ENCODE measurements around the gene IQSEC1.

Gene IQSEC1

DNA sequence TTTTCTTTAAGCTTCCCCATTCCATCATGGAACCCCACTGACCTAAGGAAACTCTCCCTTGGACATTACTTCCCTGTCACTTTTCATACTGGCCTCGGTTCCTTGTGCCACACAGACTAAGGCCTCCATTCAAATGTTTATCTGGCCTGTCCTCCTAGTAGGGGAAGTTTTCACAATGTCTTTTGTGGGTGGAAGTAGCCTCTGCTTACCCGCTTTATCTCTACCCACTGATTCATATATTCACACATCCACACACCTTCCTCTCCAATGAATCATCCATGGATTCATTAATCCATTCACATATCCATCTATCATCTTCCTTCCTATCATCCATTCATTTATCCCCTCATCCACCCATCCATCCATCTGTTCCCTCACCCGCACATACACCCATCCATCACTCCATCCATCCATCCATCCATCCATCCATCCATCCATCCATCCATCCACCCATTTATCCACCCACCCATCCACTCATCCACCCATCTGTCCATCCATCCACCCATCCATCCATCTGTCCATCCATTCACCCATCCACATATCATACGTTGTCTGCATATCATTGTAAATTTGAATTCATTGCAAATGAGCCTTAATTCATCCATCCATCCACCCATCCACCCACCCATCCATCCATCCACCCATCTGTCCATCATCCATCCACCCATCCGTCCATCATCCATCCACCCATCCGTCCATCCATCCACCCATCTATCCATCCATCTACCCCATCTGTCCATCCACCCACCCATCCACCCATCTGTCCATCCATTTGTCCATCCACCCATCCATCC is 49.1 kb downstream of the IQSEC1 start:
- DNase-seq, result no peak

DNA sequence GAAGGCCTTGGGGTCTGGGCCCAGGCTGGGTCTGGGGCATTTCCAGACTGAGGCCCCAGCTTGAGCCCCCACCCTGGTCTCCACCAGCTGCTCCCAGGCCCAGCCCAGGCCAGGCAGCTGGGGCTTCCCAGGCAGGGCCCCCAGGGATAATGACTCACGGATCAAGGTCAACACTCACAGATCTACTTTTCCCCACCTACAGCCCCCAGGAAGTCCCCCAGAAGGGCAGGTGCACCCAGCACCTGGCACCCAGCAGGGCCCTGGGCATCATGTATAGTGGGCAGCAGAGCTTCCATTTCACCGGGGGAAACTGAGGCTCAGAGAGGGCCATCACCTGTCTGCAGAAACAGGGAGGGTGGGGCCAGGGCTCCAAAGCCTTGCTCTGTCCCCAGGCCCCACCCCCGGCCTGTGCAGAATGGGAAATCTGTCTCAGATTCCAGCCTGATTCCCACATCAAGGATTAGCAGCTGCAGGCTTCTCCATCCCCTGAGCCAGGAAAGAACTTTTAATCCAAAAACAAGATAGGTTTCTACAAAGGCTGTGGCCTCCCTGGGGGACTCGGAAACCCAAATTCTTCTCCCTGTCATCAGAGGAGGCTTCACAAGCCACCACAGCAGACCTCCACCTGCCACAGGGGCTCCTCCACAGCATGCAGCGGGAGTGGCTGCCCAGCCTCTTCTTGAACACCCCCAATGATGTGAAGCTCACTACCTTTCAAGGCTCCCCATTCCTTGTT is 49.8 kb downstream of the IQSEC1 start:
- DNase-seq, result no peak

DNA sequence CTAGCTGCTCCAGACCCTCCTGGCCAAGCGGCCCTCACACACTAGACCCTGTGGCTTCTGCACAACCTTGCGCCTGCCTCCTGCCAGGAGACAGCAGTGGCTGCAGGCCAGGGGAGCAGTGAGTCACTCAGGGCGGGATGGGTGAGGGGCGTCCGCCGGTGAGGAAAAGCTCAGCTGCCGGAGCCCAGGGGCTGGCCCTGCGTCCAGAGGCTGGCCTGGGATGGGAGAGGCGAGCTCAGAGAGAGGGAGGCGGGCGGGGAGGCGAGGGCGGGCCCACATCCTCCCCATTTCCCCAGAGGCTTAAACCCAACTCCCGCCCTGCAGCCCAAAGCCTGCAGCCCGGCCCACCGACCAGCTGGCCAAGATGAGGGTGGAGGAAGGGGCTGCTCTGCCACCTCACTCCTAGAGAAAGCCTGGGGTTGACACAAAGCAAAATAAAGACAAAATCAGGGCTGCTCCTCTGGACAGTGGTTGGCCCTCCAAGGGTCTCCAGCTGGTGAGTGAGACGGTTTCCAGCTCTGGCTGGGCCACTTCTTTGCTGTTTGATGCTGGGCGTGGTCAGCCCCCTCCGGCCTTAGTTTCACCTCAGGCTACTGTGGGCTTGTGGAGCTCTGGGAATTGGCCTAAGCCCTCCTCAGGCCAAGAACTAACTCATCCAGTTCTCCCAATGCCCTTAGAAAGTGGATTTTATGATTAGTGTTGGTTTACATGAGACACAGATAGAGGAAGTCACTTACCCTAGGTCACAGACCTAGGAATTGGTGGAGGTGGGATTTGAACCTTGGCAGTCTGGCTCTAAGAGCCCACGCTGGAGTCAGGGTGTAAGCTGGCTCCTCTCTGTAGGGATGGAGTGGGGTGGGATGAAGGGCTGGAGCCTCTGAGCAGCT is 50.6 kb downstream of the IQSEC1 start:
- DNase-seq, result no peak

DNA sequence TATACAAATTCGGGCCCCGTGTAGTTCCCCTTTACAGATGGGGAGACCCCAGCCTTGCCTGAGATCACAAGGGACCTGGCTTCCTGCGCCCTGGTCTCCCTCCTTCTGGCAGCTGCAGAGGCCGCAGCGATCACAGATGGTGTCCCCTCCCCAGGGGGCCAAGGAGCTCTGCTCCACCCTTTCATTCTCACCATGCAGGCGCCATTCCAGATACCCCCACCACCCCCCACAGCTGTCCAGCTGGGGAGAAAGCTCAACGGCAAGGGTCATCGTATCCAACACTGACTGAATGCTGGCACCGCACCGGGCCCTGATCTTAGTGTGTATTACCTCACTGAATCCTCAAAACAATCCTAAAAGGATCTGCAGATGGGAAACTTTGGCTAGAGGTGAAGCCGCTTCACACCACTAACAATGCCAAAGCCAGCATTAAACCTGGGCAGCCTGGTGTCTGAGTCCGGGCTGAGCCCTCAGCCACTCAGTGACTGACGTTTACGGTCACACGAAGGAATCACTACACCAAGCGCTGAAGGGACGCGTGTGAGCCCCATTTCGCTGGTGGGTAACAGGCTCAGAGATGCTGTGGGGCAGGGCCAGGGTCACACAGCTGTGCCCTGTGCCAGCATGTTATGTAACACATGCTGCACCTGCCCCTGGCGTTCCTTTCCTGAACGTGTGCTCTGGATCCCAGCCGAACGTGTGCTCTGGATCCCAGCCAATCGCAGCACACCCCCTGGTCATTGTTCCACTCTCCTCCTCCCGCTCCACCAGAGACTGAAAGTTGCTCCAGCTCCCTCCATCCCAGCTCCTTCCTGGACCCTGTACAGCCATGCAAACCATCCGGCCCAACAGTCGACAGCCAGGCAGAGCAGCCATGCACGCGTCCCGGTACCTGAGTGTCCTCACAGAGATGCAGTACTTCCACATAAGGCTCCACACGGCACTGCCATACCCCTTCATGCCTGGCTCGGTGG is 51.8 kb downstream of the IQSEC1 start:
- DNase-seq, result peak; percentile 16

DNA sequence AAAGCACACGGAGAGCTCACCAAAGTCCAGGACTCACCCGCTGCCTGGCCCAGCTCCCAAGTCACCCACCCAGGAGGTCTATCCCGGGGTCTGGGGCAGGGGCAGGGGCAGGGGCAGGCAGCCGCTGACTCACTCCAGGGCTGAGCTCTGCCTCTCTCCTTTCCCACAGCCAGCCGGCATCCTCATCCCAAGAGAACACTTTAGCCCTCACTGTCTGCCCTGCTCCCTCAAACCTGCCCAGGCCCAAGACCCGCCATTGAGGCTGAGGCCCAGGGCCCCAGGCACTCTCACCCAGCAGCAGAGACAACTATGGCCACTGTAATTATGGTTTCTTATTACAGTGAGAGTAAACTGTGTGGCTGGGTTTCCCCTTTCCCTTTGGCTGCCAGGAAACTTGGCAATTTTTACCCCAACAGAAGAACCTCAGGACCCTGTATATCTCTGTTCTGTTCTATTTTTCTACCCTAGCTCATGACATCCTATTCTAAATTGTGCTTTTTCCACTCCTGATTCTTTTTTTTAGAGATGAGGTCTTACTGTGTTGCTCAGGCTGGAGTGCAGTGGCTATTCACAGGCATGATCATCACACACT is 53.0 kb downstream of the IQSEC1 start:
- DNase-seq, result no peak

DNA sequence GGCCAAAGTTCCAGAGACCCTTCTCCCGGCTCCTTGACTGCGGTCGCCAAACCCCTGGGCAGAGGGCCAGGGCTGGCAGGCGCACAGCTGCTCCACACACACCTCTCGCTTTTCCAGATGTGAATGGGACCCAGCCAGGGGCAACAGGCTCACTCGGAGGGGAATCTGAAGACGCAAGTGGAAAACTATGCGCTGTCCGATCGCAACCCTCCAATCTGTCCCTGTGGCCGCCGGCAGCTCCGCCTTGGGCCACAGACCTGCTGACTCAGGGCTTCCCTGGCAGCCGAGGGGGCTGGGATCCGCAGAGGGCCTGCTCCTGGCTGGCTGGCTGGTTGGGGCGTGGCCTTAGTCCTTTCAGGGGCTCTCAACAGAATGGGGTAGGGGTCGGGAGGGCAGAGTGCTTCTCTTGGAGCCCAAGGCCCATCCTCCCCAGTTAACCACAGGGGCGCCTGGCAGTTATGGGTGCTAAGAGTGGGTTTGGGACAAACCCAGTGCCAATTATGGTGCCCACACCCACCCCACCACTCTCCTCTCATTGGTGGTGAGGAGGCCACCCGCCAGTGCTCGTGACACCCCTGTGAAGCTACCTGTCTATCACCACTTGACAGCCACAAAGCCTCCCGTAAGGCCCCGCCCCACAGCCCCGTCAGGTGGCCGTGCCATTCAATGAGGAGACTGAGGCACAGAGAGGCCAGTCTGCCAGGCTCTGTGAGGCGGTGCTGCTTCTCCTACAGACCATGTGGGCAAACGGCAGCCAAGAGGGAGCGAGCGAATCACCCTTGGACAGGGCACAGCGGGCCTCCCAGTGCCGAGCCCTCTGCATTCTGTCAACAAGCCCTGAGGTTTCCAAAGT is 53.8 kb downstream of the IQSEC1 start:
- no peak for DNase-seq

DNA sequence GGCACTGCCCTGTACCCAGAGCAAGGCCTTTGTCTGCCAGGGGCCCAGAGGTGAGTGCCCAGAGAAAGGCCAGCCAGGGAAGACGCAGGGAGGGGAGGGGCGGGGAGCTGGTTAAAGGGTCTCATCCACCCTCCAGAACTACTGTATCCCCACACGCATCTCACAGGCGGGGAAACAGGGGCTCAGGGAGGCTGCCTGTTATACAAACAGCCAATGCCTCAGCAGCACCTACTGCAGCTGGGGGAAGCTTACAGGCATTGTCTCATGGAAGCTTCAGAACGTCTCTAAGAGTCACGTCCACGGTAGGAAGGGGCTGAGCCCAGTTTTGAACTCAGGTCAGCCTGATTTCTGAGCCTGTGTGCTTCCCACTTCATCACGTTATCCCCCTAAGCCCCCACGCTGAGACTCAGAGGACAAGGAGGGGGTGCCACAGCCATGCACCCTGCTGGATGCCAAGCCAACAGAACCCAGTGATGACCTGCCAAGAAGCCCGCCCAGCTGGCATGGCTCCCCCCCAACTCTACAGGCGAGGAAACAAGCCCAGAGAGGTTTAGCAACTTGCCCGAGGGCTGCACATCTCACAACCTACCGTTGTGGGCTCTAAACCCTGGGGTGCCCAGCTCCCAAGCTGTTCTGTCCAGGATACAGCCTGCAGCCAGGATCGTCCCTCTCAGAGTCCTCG is 54.5 kb downstream of the IQSEC1 start:
- no peak for DNase-seq

DNA sequence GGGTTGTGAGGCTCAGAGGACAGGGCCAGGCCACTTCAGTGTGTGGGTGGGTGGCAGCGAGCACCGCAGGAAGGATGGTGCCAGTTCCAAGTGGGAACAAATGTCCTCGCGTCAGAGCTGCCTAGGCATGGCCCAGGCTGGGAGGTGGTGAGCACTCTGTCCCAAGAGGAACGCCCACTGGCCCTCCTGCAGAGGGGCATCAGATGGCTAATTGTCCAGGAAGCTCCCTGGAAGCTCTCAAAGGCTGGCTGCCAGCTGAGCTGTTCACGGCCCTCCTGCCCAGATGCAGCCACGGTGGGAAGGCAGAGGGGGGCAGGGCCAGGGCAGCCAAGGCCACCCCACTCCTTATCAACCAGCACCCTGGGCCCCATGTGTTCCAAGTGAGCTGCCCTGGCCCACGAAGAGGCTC is 55.2 kb downstream of the IQSEC1 start:
- peak; percentile 33 for DNase-seq

DNA sequence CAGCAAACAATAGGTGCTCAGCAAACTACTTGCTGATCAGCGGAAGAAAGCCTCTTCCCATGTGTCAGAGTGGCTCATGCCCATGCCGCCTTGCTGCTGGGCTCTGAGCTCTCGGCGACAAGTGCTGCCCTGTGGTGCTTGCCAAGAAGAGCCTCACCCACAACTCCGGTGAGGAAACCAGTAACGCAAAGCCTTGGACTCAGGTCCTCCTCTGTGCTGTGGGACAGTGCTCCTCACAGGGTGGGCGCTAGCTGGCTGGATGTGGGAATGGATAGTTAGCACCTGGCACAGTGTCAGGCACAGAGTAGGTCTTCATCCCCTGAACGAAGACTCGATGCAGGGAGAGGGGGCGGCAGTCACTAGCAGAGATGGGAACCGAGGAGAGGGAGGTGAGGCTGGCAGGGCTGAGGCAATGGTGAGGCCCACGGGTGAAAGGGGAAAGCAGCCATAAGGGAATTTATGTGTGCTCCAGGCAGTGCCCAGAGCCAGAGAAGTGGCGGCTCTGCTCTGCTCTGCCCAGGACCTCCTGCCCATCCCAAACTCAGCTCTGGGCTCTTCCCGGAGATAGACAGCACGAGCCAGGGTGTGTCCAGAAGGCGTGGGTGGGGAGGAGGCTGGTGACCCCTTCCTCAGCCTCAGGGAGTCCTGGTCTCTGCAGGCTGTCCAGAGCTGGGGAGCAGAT is 55.7 kb downstream of the IQSEC1 start:
- no peak for DNase-seq

DNA sequence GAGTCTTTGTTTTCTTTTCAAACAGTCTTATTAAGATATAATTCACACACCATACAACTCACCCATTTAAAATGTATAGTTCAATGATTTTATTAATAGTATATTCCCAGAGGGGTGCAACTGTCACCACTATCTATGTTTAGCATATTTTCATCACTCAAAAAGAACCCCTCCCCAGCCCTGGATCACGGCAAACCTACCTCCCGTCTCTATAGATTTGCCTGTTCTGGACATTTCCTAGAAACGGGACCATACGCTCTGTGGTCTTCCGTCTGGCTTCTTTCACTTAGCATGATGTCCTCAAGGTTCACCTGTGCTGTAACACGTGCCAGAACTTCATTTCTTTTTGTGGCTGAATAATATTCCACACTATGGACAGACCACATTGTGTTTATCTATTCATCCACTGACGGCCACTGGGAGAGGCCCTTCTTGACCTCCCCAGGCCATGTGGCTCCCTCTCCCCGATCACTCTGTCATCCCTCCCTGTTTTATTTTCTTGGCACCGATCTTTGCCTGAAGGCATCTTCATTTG is 56.4 kb downstream of the IQSEC1 start:
- no peak for DNase-seq

DNA sequence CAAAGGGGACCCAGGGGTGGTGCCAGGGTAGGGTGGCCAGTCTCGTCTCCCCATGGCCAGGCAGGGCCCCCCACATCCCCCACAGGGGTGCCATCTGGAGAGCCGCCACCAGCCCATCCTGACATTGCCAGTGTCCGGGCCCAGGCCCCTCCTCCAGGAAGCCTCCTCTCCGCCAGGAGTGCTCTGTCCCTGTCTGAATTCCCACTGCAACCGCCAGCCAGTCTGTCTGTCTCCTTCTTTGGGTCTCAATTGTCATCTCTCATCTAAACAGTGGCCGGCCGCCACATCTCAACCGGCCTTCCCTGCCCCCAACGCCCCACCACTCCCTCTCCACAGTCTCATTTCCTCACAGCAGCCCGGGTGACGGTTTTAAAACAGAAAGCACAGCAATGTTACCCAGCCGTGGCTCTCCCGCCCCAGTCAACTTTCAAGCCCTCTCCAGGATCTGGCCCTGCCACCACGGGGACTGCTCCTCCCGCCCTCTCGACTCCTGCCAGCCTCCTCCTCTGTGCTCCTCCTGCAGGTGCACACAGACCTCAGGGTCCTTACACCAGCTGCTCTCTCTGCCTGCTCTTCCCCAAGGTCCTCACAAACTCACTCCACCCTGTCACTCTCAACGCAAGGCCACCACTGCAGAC is 57.0 kb downstream of the IQSEC1 start:
- peak; percentile 82 for DNase-seq

DNA sequence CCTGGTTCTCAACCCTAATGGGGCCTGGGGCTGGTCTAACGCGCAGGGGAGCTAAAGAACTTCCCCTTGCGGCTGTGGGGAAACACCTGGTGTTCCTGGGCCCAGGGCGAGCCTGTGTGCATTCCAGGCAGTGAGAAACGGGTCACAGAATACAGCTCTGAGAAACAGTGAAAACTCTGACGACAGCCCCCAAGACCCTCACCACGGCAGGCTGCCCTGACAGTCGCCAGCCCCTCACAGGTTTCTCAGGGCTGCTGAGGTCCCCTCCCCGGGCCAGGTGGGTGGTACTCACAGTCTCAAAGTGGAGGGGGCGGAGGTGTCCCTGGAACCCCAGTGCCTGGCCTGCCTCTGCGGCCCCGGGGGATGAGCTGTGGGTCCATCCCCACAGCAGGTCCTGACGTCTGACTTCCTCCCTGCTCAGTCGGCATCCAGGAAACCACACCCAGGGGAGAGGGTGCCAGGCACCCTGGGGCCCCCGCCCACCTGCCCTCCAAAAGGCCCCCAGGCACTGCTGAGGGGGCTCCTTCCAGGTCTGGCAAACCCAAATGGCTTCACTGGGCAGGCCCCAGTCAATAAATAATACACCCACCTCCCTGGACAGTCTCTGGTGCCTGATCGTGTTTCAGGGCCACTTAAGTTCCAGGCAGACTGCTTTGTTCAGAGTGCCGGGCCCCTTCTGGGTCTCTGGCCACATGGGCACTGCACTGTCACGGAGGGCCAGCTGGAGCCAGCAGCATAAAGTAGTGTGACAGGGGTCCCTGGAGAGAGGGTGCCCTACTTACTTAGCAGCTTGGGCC is 57.7 kb downstream of the IQSEC1 start:
- DNase-seq, result no peak

DNA sequence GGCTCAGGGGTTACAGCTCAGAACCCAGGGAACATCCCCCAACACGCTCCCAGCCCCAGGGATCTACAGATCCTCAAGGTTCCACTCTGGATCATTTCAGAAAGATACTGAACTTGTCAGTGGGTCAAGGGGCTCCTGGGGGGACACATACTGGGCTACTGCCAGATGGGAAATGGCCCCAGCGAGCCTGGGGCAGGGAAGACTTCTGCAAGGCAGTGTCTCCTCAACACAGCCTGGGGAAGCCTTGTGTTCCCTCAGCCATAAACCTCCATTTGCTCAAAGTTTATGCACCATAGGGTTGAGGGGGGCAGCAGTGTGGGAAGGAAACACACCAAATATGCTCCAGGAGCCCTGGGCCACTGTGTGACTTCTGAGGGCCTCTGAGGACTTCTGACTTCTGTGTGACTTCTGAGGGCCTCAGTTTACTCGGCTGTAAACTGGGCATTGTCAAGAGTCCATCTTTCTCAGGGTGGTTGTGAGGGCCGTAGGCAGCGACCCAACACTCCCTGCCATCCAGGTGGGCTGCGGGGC is 58.4 kb downstream of the IQSEC1 start:
- no peak for DNase-seq

DNA sequence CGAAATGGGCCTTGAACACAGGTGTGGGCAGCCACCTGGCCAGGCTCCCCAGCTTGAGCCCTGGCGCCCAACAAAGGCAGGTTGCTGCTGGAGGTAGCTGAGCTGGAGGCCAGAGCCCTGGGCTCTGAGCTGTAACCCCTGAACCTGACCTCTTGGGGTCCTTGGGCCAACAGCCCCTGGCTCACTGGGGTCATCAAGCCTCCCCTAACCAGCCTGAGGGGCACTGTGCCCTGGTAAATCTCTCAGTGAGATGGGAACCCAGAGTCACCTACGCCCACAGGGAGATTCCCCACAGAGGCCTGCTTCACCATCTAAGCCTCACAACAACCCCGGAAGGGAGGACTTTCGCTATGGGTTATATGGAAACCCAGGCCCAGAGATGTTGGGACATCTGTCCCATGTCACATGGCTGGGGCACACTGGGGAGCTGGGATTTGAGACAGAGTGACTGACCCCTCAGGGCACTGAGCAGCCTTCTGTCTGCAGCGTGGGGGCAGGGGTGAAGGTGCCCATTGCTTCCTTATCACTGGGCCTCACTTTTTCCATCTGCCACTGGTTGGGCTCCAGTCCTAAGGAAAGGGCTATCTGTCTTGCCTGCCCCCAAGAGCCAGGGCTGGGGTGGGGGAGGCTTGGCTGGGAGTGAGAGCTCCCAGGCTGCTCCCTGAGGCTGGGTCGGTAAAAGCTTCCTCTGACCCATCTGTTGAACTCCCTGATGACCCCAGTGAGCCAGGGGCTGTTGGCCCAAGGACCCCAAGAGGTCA is 59.1 kb downstream of the IQSEC1 start:
- DNase-seq, result no peak

DNA sequence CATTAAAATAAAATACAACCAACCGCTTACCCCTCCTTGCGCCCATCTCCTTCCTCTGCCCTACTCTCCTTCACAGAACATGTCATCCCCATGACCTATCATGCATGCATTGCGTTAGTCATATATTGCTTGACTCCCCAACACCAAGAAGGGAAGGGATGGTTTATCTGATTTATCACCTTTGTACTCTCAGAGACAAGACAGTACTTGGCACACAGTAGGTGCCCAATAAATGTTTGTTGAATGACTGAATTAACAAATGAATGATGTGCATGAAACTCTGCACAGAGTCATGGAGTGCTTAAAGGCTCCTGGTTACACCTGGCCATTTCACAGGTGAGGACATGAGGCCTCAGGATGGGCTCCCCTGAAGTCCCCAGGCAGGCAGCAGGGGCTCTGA is 59.7 kb downstream of the IQSEC1 start:
- no peak for DNase-seq

DNA sequence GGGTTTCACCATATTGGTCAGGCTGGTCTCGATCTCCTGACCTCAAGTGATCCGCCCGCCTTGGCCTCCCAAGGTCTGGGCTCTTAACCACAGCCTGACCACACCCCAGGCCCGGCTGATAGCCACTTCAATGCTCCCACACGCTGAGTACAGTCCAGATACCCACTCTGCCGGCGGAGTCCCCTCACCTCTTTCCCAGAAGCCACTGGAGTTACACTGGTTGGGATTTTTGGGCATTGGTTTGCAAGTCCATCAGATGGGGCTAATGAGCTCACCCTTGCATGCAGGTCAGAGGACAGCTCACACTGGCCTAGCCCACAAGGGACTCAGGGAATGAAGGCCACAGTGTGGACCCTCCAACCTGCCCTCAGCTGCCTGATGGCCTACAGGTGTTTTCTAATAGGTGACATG is 60.1 kb downstream of the IQSEC1 start:
- no peak for DNase-seq

DNA sequence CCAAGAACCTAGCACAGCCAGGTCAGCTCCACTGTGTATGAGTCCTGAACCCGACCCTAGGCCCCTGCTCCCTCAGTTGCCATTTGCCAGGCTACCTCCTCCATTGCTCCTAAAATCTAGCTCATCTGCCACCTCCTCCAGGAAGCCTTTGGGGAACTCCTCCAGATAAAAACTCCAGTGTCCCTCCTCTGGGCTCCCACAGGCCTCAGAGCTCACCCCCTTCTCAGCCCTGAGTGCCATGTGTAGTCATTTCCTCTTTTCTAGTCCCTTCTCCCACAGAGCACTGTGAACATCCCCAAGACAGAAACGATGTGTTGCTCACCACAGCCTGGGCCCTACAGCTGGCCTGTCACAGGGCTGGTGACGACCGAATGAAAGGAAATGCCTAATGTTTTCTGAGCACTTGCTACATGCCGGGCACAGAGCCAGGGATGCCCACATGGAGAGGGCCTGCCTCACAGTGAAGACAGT is 61.0 kb downstream of the IQSEC1 start:
- DNase-seq, result no peak
